ENCODE data around the gene ATP13A4. TPM values are rescaled to one million over a fixed set of nuclear protein-coding genes. Genes with fewer than 3 reads are reported as not detected.

ATP13A4 gene
- total RNA-seq, 1 donor from 2014 or later = not detected

DNA sequence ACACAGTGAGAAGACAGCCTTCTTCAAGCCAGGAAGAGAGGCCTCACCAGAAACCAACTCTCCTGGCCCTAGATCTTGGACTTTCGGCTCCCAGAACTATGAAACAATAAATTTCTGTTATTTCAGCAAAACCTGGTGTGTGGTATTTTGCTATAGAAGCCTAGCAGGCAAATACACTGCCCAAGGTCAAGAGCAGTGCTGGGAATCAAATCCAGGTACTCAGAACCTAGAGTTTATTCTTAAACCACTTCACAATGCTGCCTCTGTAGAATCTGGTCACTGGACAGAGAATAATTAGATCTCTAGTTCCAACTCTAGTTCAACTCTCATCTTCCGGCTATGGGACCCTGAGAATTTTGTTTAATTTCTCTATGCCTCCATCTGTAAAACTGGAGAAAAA, 46.6 kb downstream of the ATP13A4 start:
- Mint-ChIP-seq H3K4me1 (ENCODE audit: low read depth) (no peaks in the 10 kb centered on the region), H3K27ac (ENCODE audit: unreplicated experiment) (no peak overlapping the region), H3K9me3 (ENCODE audit: low read depth) (no peaks in the 10 kb centered on the region), H3K4me3 (ENCODE audit: unreplicated experiment) (no peak overlapping the region), H3K27me3 (ENCODE audit: low read depth) (peaks cover 10% of the 10 kb centered on the region), H3K36me3 (ENCODE audit: low read depth) (no peaks in the 10 kb centered on the region)
- no peak for TF ChIP-seq CTCF (IDR thresholded peaks at IDR 0.05)
- DNase-seq (ENCODE audit: low spot score) = no peak

DNA sequence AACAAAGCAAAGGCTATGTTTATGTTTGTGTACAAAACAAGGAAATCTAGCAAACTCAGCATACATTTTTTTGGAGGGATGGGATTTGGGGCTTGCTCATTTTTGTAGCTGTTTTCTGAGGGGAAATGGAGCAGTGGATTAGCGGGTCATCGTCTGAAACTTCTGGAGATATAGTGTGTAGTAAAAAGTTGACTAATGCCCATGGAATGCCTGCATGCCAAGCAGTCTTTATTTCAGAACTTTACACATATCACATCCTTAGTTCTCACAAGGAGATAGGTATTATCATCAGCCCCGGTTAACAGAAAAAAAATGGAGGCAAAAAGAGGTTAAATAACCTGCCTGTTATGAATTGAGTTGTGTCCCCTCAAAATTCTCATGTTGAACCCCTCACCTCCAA, 47.1 kb downstream of the ATP13A4 start:
- no peaks in the 10 kb centered on the region for H3K9me3 Mint-ChIP-seq (ENCODE audit: low read depth)
- peaks cover 10% of the 10 kb centered on the region for H3K27me3 Mint-ChIP-seq (ENCODE audit: low read depth)
- H3K36me3 Mint-ChIP-seq (ENCODE audit: low read depth) = no peaks in the 10 kb centered on the region
- no peak for DNase-seq (ENCODE audit: low spot score)
- H3K4me3 Mint-ChIP-seq (ENCODE audit: unreplicated experiment) = no peak overlapping the region
- H3K4me1 Mint-ChIP-seq (ENCODE audit: low read depth) = no peaks in the 10 kb centered on the region
- H3K27ac Mint-ChIP-seq (ENCODE audit: unreplicated experiment) = no peak overlapping the region
- no peak for TF ChIP-seq CTCF (IDR thresholded peaks at IDR 0.05)

DNA sequence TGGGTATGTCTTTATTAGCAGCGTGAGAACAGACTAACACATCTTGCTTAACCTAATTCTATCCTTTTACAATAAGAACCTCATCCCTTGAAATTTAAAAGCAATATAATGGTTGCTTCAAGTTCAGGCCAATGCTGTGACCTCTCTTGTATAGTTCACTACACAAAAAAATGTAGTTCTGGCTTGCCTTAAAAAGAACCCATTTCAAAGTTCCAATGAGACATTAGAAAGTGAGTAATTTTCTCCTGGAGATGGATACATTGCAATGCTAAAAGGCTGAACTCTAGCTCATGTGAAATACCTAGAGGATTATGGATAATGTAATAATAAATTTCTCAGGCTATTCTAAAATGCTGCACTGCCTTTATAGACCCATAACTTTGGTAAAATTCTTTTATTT, 47.8 kb downstream of the ATP13A4 start:
- Mint-ChIP-seq H3K9me3 (ENCODE audit: low read depth) (no peaks in the 10 kb centered on the region), H3K36me3 (ENCODE audit: low read depth) (no peaks in the 10 kb centered on the region), H3K27ac (ENCODE audit: unreplicated experiment) (no peak overlapping the region), H3K27me3 (ENCODE audit: low read depth) (peaks cover 10% of the 10 kb centered on the region), H3K4me3 (ENCODE audit: unreplicated experiment) (no peak overlapping the region), H3K4me1 (ENCODE audit: low read depth) (no peaks in the 10 kb centered on the region)
- no peak for TF ChIP-seq CTCF (IDR thresholded peaks at IDR 0.05)
- DNase-seq (ENCODE audit: low spot score) = no peak

DNA sequence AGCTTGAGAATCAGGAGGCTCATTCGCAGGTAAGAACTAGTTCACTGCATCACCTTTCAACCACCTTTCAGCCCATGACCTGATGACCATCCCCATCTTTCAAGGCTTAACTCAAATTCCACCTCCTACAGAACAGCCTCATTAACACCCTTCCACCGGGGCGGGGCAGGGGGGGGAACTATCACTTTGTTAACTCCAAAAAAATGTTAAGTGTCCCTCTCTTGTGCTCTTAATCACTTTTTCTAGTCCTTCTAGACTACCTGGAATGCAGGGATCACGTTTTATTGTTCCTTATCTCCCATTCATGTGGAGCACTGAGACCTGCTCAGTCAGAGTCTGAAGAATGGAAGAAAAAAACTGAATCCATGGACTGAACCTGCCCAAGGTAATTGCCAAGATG, 51.8 kb downstream of the ATP13A4 start:
- H3K4me3 Mint-ChIP-seq (ENCODE audit: unreplicated experiment) = no peak overlapping the region
- H3K9me3 Mint-ChIP-seq (ENCODE audit: low read depth) = no peaks in the 10 kb centered on the region
- H3K27ac Mint-ChIP-seq (ENCODE audit: unreplicated experiment) = no peak overlapping the region
- DNase-seq (ENCODE audit: low spot score) = no peak
- no peaks in the 10 kb centered on the region for H3K4me1 Mint-ChIP-seq (ENCODE audit: low read depth)
- no peak for TF ChIP-seq CTCF (IDR thresholded peaks at IDR 0.05)
- H3K27me3 Mint-ChIP-seq (ENCODE audit: low read depth) = peaks cover 10% of the 10 kb centered on the region
- H3K36me3 Mint-ChIP-seq (ENCODE audit: low read depth) = no peaks in the 10 kb centered on the region

- Mint-ChIP-seq H3K4me3 (ENCODE audit: unreplicated experiment) (no peak overlapping the region), H3K9me3 (ENCODE audit: low read depth) (peaks cover 4% of the 10 kb centered on the region), H3K36me3 (ENCODE audit: low read depth) (no peaks in the 10 kb centered on the region), H3K4me1 (ENCODE audit: low read depth) (no peaks in the 10 kb centered on the region), H3K27ac (ENCODE audit: unreplicated experiment) (no peak overlapping the region), H3K27me3 (ENCODE audit: low read depth) (peaks cover 10% of the 10 kb centered on the region)
- no peak for TF ChIP-seq CTCF (IDR thresholded peaks at IDR 0.05)
- no peak for DNase-seq (ENCODE audit: low spot score)
Observed at GRCh38 chr3:193499801-193500485, 54.8 kb downstream of the ATP13A4 start.
